GM12878 (cell line): ENCODE measurements around the gene CEP97. TPM values are rescaled to one million over a fixed set of nuclear protein-coding genes. Genes with fewer than 3 reads are reported as not detected.

Experiments used
- ATAC-seq: fragments of 200-7000 bp; cut with Tn5 transposase; 3 replicates; pipeline ENCODE4 v1.9.1; 2020; ENCODE audit warnings: mild to moderate bottlenecking, moderate library complexity
- BruUV-seq: library from RNA; stranded (reverse); fragments of 400-500 nt; replicated peaks from 2 replicates; lab custom pipeline; 2021; lab: Mats Ljungman, UMichigan
- CTCF ChIA-PET: fragments of 300-600 bp; sonication (Branson Sonifier 250); formaldehyde crosslinking; extraction: SDS; loops from one replicate; lab custom pipeline; 2021; ENCODE audit warnings: inconsistent platforms; lab: Yijun Ruan, JAX
- POLR2A ChIA-PET: fragments of 350-600 bp; formaldehyde crosslinking; extraction: SDS; loops from one replicate; lab custom pipeline; 2021; ENCODE audit warnings: inconsistent platforms; lab: Charles Lee
- RAD21 ChIA-PET: fragments of 300-600 bp; sonication (Branson Sonifier 250); formaldehyde crosslinking; loops from one replicate; lab custom pipeline; 2023; ENCODE audit warnings: antibody characterized with exemption; ENCODE audit not compliant: unreplicated experiment; lab: Charles Lee
- SMC1A ChIA-PET: fragments of 300-600 bp; sonication (Branson Sonifier 250); formaldehyde crosslinking; loops from one replicate; lab custom pipeline; 2023; ENCODE audit not compliant: unreplicated experiment, uncharacterized antibody; lab: Charles Lee
- DNase-seq: peaks from one replicate; pipeline ENCODE4 v3.0.0-alpha.2; 2011; ENCODE audit warnings: low read depth, low spot score
- FAIRE-seq: peaks from 3 replicates; lab custom pipeline; 2011; peaks lifted over from hg19 to GRCh38; lab: Jason Lieb, UNC
- H2AFZ ChIP-seq: 2 replicates; pipeline ENCODE4 v1.6.0; 2011; ENCODE audit warnings: low read depth, low read length, control low read depth; ENCODE audit not compliant: control insufficient read depth
- H3K27ac ChIP-seq: 2 replicates; pipeline ENCODE4 v1.5.1; 2011; ENCODE audit warnings: control low read depth; ENCODE audit not compliant: control insufficient read depth, insufficient read depth
- H3K27me3 ChIP-seq, 2 experiments: replicated peaks in 1 of 2; 2 replicates each; pipeline versions ENCODE4 v1.6.0 to v1.6.1; 2011; ENCODE audit warnings: low read length in 1 of 2; ENCODE audit not compliant: control insufficient read depth in 2 of 2, insufficient read depth in 2 of 2
- H3K36me3 ChIP-seq, 2 experiments: 2 replicates each; pipeline ENCODE4 v1.5.1; 2011; ENCODE audit warnings: low read length in 1 of 2; ENCODE audit not compliant: control insufficient read depth in 2 of 2, insufficient read depth in 2 of 2
- H3K4me1 ChIP-seq: 2 replicates; pipeline ENCODE4 v1.6.1; 2011; ENCODE audit warnings: mild to moderate bottlenecking, low read length, moderate library complexity, mixed read lengths; ENCODE audit not compliant: control insufficient read depth, insufficient read depth
- H3K4me2 ChIP-seq: 2 replicates; pipeline ENCODE4 v1.6.0; 2011; ENCODE audit warnings: control low read depth; ENCODE audit not compliant: control insufficient read depth, insufficient read depth
- H3K4me3 ChIP-seq: fragments of 200-600 bp; sonication (generic); 2 replicates; pipeline ENCODE4 v1.5.1; 2016
- H3K79me2 ChIP-seq: 2 replicates; pipeline ENCODE4 v1.6.0; 2011; ENCODE audit warnings: low read length; ENCODE audit not compliant: control insufficient read depth, insufficient read depth
- H3K9ac ChIP-seq: 2 replicates; pipeline ENCODE4 v1.8.0; 2011; ENCODE audit warnings: low read length, control low read depth, mixed read lengths; ENCODE audit not compliant: control insufficient read depth, insufficient read depth
- H3K9me3 ChIP-seq: replicated peaks from 3 replicates; pipeline ENCODE4 v1.5.1; 2011; ENCODE audit warnings: mild to moderate bottlenecking, low read length; ENCODE audit not compliant: control insufficient read depth, insufficient read depth
- H4K20me1 ChIP-seq: 2 replicates; pipeline ENCODE4 v1.6.0; 2011; ENCODE audit not compliant: control insufficient read depth, insufficient read depth
- ATF7 ChIP-seq: fragments of 450-650 bp; IDR thresholded peaks from 2 replicates; pipeline ENCODE4 v1.6.1; 2016; ENCODE audit warnings: low read depth, mild to moderate bottlenecking
- BHLHE40 ChIP-seq, 2 experiments: fragments of 450-650 bp in 1 of 2; IDR thresholded peaks; 2 replicates each; pipeline ENCODE4 v1.6.1; 2011 to 2017; ENCODE audit warnings: low read depth in 2 of 2, borderline replicate concordance in 1 of 2, improper control_type of control experiment in 1 of 2, low read length in 1 of 2, mild to moderate bottlenecking in 1 of 2
- BRCA1 ChIP-seq: IDR thresholded peaks from 2 replicates; pipeline ENCODE4 v1.6.1; 2011; ENCODE audit warnings: low read depth, low read length, improper control_type of control experiment
- EZH2 ChIP-seq: IDR thresholded peaks from 2 replicates; pipeline ENCODE4 v1.6.1; 2012; ENCODE audit warnings: low read depth, mild to moderate bottlenecking, control low read depth, inconsistent platforms, low read length, borderline replicate concordance; ENCODE audit not compliant: control insufficient read depth
- FOS ChIP-seq: IDR thresholded peaks from 3 replicates; pipeline ENCODE4 v1.6.1; 2011; ENCODE audit warnings: borderline replicate concordance; ENCODE audit not compliant: insufficient read length; ENCODE audit errors: extremely low read depth
- FOXM1 ChIP-seq: IDR thresholded peaks from 2 replicates; pipeline ENCODE4 v1.6.1; 2012; ENCODE audit warnings: low read depth, mild to moderate bottlenecking, inconsistent platforms, low read length, moderate library complexity
- GATAD2B ChIP-seq: fragments of 450-650 bp; conservative IDR thresholded peaks from 2 replicates; pipeline ENCODE4 v1.6.1; 2017; ENCODE audit warnings: low read depth, mild to moderate bottlenecking, moderate library complexity
- NFXL1 ChIP-seq: fragments of 450-650 bp; IDR thresholded peaks from 2 replicates; pipeline ENCODE4 v1.6.1; 2017; ENCODE audit warnings: antibody characterized with exemption, mild to moderate bottlenecking, borderline replicate concordance
- SIN3A ChIP-seq: IDR thresholded peaks from 2 replicates; pipeline ENCODE4 v1.6.1; 2012; ENCODE audit warnings: low read depth, low read length, improper control_type of control experiment
- SREBF1 ChIP-seq: IDR thresholded peaks from 2 replicates; pipeline ENCODE4 v1.6.1; 2012; ENCODE audit warnings: mild to moderate bottlenecking, low read length
- STAT1 ChIP-seq: fragments of 450-650 bp; conservative IDR thresholded peaks from 2 replicates; pipeline ENCODE4 v1.6.1; 2014; ENCODE audit warnings: antibody characterized with exemption, mild to moderate bottlenecking
- SUZ12 ChIP-seq: fragments of 200-600 bp; sonication (generic); IDR thresholded peaks from one replicate; pipeline ENCODE4 v1.6.1; 2018; ENCODE audit warnings: antibody characterized with exemption, mild to moderate bottlenecking; ENCODE audit not compliant: unreplicated experiment
- ZBTB40 ChIP-seq: fragments of 450-650 bp; IDR thresholded peaks from 2 replicates; pipeline ENCODE4 v1.6.1; 2016; ENCODE audit warnings: mild to moderate bottlenecking, moderate library complexity, borderline replicate concordance
- WGBS: methylation state at CpG from one replicate; pipeline ENCODE4 v1.1.6; 2016; ENCODE audit warnings: low lambda C conversion rate; ENCODE audit not compliant: insufficient replicate concordance, insufficient coverage; ENCODE audit errors: missing lambda C conversion rate; 5-methylcytosine and 5-hydroxymethylcytosine counted together
- in situ Hi-C: fragments of 300-500 bp; cut with MboI; formaldehyde crosslinking; loops from 9 replicates; pipeline ENCODE4 v1.14.3; 2018; ENCODE audit warnings: mixed read lengths
- intact Hi-C: fragments of 100-400 bp; cut with micrococcal nuclease; formaldehyde crosslinking; loops from one replicate; pipeline ENCODE4 v1.14.2; 2022; ENCODE audit not compliant: unreplicated experiment
- polyA plus RNA-seq, 11 experiments: library from polyadenylated mRNA; depleted of rRNA in 4 of 11; unstranded in 6 of 11; stranded (reverse) in 5 of 11; fragments of >200 nt; fragmentation: Nextera tagmentation in 4 of 11; fragmentation: Illumina TruSeq in 1 of 11; extraction: Ambion mirVana in 4 of 11; extraction: Trizol in 1 of 11; gene quantifications; 1 replicate in 1 of 11; 2 replicates in 10 of 11; pipeline versions ENCODE4 v1.2.1 to v1.2.3, GENCODE V29; 2011 to 2016; ENCODE audit warnings: inconsistent platforms in 2 of 11, missing spikeins in 2 of 11, low read depth in 1 of 11
- total RNA-seq, 4 experiments: library from RNA; depleted of rRNA in 3 of 4; stranded (reverse); fragments of >200 nt in 3 of 4; fragmentation: Illumina TruSeq in 1 of 4; extraction: Trizol in 1 of 4; gene quantifications; 2 replicates each; pipeline versions ENCODE4 v1.2.1 to v1.2.3, GENCODE V29; 2013 to 2021
- TF ChIP-seq, protein P1 (sequence below): fragments of 450-650 bp; formaldehyde crosslinking; IDR thresholded peaks from 2 replicates; pipeline ENCODE4 v1.5.0; 2022; ENCODE audit warnings: mild to moderate bottlenecking, missing genetic modification characterization

The CEP97 gene
- total and polyA plus RNA-seq, 10 of the 15 experiments (the other 5 are each of a cell fraction or from before 2014, with no cell fraction given) = 1.9 to 13.7 (median 5.8) TPM

- ATAC-seq (no peak), FAIRE-seq (no peak), DNase-seq (no peak)
- Histone ChIP-seq H3K9me3 (no peaks in the 10 kb centered on the region), H4K20me1 (no peaks in the 10 kb centered on the region), H3K27me3 (no peaks in the 10 kb centered on the region), H3K27ac (no peak overlapping the region), H3K4me2 (no peak overlapping the region), H3K4me1 (peaks cover 13% of the 10 kb centered on the region), H2AFZ (no peak overlapping the region), H3K9ac (no peak overlapping the region), H3K36me3 (no peaks in the 10 kb centered on the region), H3K4me3 (no peak overlapping the region), H3K79me2 (no peaks in the 10 kb centered on the region)
- CTCF ChIA-PET = no interaction called here
- BruUV-seq = no TSS peak
- TF ChIP-seq NFXL1 = no peak
- TF ChIP-seq SREBF1 = no peak
- TF ChIP-seq, protein P1, sequence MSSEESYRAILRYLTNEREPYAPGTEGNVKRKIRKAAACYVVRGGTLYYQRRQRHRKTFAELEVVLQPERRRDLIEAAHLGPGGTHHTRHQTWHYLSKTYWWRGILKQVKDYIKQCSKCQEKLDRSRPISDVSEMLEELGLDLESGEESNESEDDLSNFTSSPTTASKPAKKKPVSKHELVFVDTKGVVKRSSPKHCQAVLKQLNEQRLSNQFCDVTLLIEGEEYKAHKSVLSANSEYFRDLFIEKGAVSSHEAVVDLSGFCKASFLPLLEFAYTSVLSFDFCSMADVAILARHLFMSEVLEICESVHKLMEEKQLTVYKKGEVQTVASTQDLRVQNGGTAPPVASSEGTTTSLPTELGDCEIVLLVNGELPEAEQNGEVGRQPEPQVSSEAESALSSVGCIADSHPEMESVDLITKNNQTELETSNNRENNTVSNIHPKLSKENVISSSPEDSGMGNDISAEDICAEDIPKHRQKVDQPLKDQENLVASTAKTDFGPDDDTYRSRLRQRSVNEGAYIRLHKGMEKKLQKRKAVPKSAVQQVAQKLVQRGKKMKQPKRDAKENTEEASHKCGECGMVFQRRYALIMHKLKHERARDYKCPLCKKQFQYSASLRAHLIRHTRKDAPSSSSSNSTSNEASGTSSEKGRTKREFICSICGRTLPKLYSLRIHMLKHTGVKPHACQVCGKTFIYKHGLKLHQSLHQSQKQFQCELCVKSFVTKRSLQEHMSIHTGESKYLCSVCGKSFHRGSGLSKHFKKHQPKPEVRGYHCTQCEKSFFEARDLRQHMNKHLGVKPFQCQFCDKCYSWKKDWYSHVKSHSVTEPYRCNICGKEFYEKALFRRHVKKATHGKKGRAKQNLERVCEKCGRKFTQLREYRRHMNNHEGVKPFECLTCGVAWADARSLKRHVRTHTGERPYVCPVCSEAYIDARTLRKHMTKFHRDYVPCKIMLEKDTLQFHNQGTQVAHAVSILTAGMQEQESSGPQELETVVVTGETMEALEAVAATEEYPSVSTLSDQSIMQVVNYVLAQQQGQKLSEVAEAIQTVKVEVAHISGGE (CRISPR knock-in tag) = no peak
- no peak for TF ChIP-seq SUZ12
- TF ChIP-seq ZBTB40 = no peak
- TF ChIP-seq GATAD2B = no peak
- TF ChIP-seq FOS = no peak
- TF ChIP-seq EZH2 = no peak
- no peak for TF ChIP-seq SIN3A
- no peak for TF ChIP-seq ATF7
- TF ChIP-seq STAT1 = no peak
- TF ChIP-seq FOXM1 = no peak
- TF ChIP-seq BHLHE40 (IDR thresholded peaks at IDR 0.05; ENCODE audit: borderline replicate concordance in 1 of 2, low read depth in 2 of 2, low read length in 1 of 2) = no peak
- TF ChIP-seq BRCA1 = no peak
- intact Hi-C loops = loop anchor here (5.0 kb wide), 1 partner anchor 74 kb away; the partner anchor contains the start of gene NXPE3
- SMC1A ChIA-PET = no interaction called here
- in situ Hi-C loops = no loop called here
- 88% methylated on average over 2 of the region's 2 CpGs for WGBS
- RAD21 ChIA-PET = no interaction called here
- POLR2A ChIA-PET = no interaction called here
These were observed 21.2 kb upstream of the CEP97 start for GRCh38 chr3:101703169-101703568.
